ENCODE measurements around the gene GHRHR. TPM values are rescaled to one million over a fixed set of nuclear protein-coding genes. Genes with fewer than 3 reads are reported as not detected.

The GHRHR gene
- total RNA-seq, 1 donor from 2014 or later = 12.3 TPM

- no peak for DNase-seq (ENCODE audit: low spot score)
Observed at GRCh38 chr7:31004393-31004792, 40.6 kb downstream of the GHRHR start.

- DNase-seq (ENCODE audit: low spot score) = no peak
Observed at GRCh38 chr7:31006857-31007256, 43.1 kb downstream of the GHRHR start.

- no peak for DNase-seq (ENCODE audit: low spot score)
Observed at GRCh38 chr7:31007634-31008033, 43.9 kb downstream of the GHRHR start.

- no peak for DNase-seq (ENCODE audit: low spot score)
Observed at GRCh38 chr7:31014826-31015225, 51.1 kb downstream of the GHRHR start.

GRCh38 chr7:31017032-31017675 is 53.4 kb downstream of the GHRHR start:
- no peak for DNase-seq (ENCODE audit: low spot score)

- DNase-seq (ENCODE audit: low spot score) = no peak
Observed at GRCh38 chr7:31017721-31018120, 54.0 kb downstream of the GHRHR start.

- DNase-seq (ENCODE audit: low spot score) = no peak
Observed at GRCh38 chr7:31019509-31019908, 55.8 kb downstream of the GHRHR start.

GRCh38 chr7:31020161-31020560 is 56.4 kb downstream of the GHRHR start:
- DNase-seq (ENCODE audit: low spot score) = no peak

GRCh38 chr7:31020652-31021051 is 56.9 kb downstream of the GHRHR start:
- DNase-seq (ENCODE audit: low spot score) = no peak

GRCh38 chr7:31022117-31022516 is 58.4 kb downstream of the GHRHR start:
- no peak for DNase-seq (ENCODE audit: low spot score)

GRCh38 chr7:31022726-31023125 is 59.0 kb downstream of the GHRHR start:
- no peak for DNase-seq (ENCODE audit: low spot score)

- no peak for DNase-seq (ENCODE audit: low spot score)
Observed at GRCh38 chr7:31023877-31024276, 60.1 kb downstream of the GHRHR start.

GRCh38 chr7:31027161-31027965 is 63.6 kb downstream of the GHRHR start:
- DNase-seq (ENCODE audit: low spot score) = peak; percentile 13

GRCh38 chr7:31028006-31028405 is 64.3 kb downstream of the GHRHR start:
- no peak for DNase-seq (ENCODE audit: low spot score)

- DNase-seq (ENCODE audit: low spot score) = no peak
Observed at GRCh38 chr7:31028417-31028992, 64.8 kb downstream of the GHRHR start.

Other genes starting within 250 kb of the GHRHR start
- gene INMT, start 211.8 kb upstream of the GHRHR start, total RNA-seq = 18.8 TPM
- 23.1 TPM for gene MINDY4, start 192.5 kb upstream of the GHRHR start, total RNA-seq
- 995 TPM for gene AQP1, start 52.1 kb upstream of the GHRHR start, total RNA-seq
- 7.2 TPM for gene ADCYAP1R1, start 88.4 kb downstream of the GHRHR start, total RNA-seq

Measured in mucosa of gallbladder (tissue), 1 donor.